NCI-H2227 (cell line): Measurements from ENCODE around the gene TPD52L2.
"Not testable (repeated sequence)": the region's sequence is repeated elsewhere in the genome, so short reads cannot be mapped to it uniquely, and the experiment has no call there.

Experiments
- DNase-seq: peaks from one replicate; lab custom pipeline; 2025; ENCODE audit not compliant: unreplicated experiment; lab: John Stamatoyannopoulos, UW

The TPD52L2 gene

GRCh38 chr20:63895202-63895951 lies 30.3 kb downstream of the TPD52L2 start:
- DNase-seq: no peak

- DNase-seq: no peak
Observed at GRCh38 chr20:63895952-63896263, 30.8 kb downstream of the TPD52L2 start.

GRCh38 chr20:63896264-63897105 lies 31.4 kb downstream of the TPD52L2 start:
- no peak for DNase-seq

- DNase-seq: no peak
Observed at GRCh38 chr20:63897978-63898561, 33.0 kb downstream of the TPD52L2 start.

GRCh38 chr20:63898882-63899558 lies 34.0 kb downstream of the TPD52L2 start:
- DNase-seq: peak; percentile 54

GRCh38 chr20:63900413-63900812 lies 35.3 kb downstream of the TPD52L2 start:
- DNase-seq: no peak

- no peak for DNase-seq
Observed at GRCh38 chr20:63903796-63904561, 38.9 kb downstream of the TPD52L2 start.

GRCh38 chr20:63908008-63908682 lies 43.1 kb downstream of the TPD52L2 start:
- DNase-seq: no peak

GRCh38 chr20:63911176-63911575 lies 46.1 kb downstream of the TPD52L2 start:
- peak; percentile 36 for DNase-seq

GRCh38 chr20:63913768-63914167 lies 48.7 kb downstream of the TPD52L2 start:
- DNase-seq: no peak

- no peak for DNase-seq
Observed at GRCh38 chr20:63915471-63915870, 50.4 kb downstream of the TPD52L2 start.

GRCh38 chr20:63916371-63916939 lies 51.4 kb downstream of the TPD52L2 start:
- not testable (repeated sequence) for DNase-seq

- no peak for DNase-seq
Observed at GRCh38 chr20:63917811-63918210, 52.7 kb downstream of the TPD52L2 start.

- DNase-seq: no peak
Observed at GRCh38 chr20:63919130-63919529, 54.1 kb downstream of the TPD52L2 start.

- no peak for DNase-seq
Observed at GRCh38 chr20:63920226-63920625, 55.2 kb downstream of the TPD52L2 start.

- no peak for DNase-seq
Observed at GRCh38 chr20:63923651-63924050, 58.6 kb downstream of the TPD52L2 start.

GRCh38 chr20:63924241-63924640 lies 59.2 kb downstream of the TPD52L2 start:
- no peak for DNase-seq

GRCh38 chr20:63926298-63926697 lies 61.2 kb downstream of the TPD52L2 start:
- peak; percentile 35 for DNase-seq

GRCh38 chr20:63929071-63929470 lies 64.0 kb downstream of the TPD52L2 start:
- no peak for DNase-seq

- DNase-seq: not testable (repeated sequence)
Observed at GRCh38 chr20:63929473-63929883, 64.4 kb downstream of the TPD52L2 start.
